Measurements from ENCODE around the gene ATP2A3. TPM values are rescaled to one million over a fixed set of nuclear protein-coding genes. Genes with fewer than 3 reads are reported as not detected.

Gene ATP2A3
- total and polyA plus RNA-seq, 7 donors: 3.6 to 158 (median 12.7) TPM

- TF ChIP-seq POLR2AphosphoS5 (IDR thresholded peaks at IDR 0.05) (no peak), EP300 (IDR thresholded peaks at IDR 0.05) (no peak), POLR2A (IDR thresholded peaks at IDR 0.05) (no peak), CTCF (IDR thresholded peaks at IDR 0.05) (no peak)
- no peak for DNase-seq
- no peak overlapping the region for H3K4me3 ChIP-seq
- no peaks in the 10 kb centered on the region for H3K4me1 ChIP-seq
- 32 to 59% methylated on average over 14 of the region's 14 CpGs for WGBS, 2 donors
- no peaks in the 10 kb centered on the region for H3K9me3 ChIP-seq
- H3K27me3 ChIP-seq: peaks cover 0 to 7% (median 0%) of the 10 kb centered on the region in 3 donors
- intact Hi-C loops (cut with DNase I): no loop called here
- no peaks in the 10 kb centered on the region for H3K36me3 ChIP-seq
- H3K27ac ChIP-seq: no peak overlapping the region
Observed at GRCh38 chr17:3985846-3986245, 21.6 kb upstream of the ATP2A3 start.

GRCh38 chr17:3983606-3984484, 19.6 kb upstream of the ATP2A3 start:
- peaks cover 0 to 7% (median 0%) of the 10 kb centered on the region in 3 donors for H3K27me3 ChIP-seq
- H3K36me3 ChIP-seq: no peaks in the 10 kb centered on the region
- no peaks in the 10 kb centered on the region for H3K4me1 ChIP-seq
- no peaks in the 10 kb centered on the region for H3K9me3 ChIP-seq
- intact Hi-C loops (cut with DNase I): no loop called here
- DNase-seq: no peak
- 80 to 85% methylated on average over 18 of the region's 18 CpGs for WGBS, 2 donors
- no peak overlapping the region for H3K4me3 ChIP-seq
- no peak overlapping the region for H3K27ac ChIP-seq
- no peak for TF ChIP-seq POLR2A (IDR thresholded peaks at IDR 0.05)
- no peak for TF ChIP-seq CTCF (IDR thresholded peaks at IDR 0.05)
- no peak for TF ChIP-seq POLR2AphosphoS5 (IDR thresholded peaks at IDR 0.05)
- no peak for TF ChIP-seq EP300 (IDR thresholded peaks at IDR 0.05)

GRCh38 chr17:3982541-3983017, 18.3 kb upstream of the ATP2A3 start:
- 90 to 93% methylated on average over 8 of the region's 8 CpGs for WGBS, 2 donors
- H3K27ac ChIP-seq: no peak overlapping the region
- H3K4me3 ChIP-seq: no peak overlapping the region
- no peaks in the 10 kb centered on the region for H3K9me3 ChIP-seq
- no peak for DNase-seq
- intact Hi-C loops (cut with DNase I): no loop called here
- H3K27me3 ChIP-seq: peaks cover 0 to 7% (median 0%) of the 10 kb centered on the region in 3 donors
- TF ChIP-seq POLR2A (IDR thresholded peaks at IDR 0.05): no peak
- H3K36me3 ChIP-seq: no peaks in the 10 kb centered on the region
- H3K4me1 ChIP-seq: no peaks in the 10 kb centered on the region

GRCh38 chr17:3982113-3982512, 17.9 kb upstream of the ATP2A3 start:
- no peaks in the 10 kb centered on the region for H3K36me3 ChIP-seq
- no peak for TF ChIP-seq POLR2A (IDR thresholded peaks at IDR 0.05)
- no peak for TF ChIP-seq CTCF (IDR thresholded peaks at IDR 0.05)
- TF ChIP-seq EP300 (IDR thresholded peaks at IDR 0.05): no peak
- TF ChIP-seq POLR2AphosphoS5 (IDR thresholded peaks at IDR 0.05): no peak

GRCh38 chr17:3981455-3981854, 17.2 kb upstream of the ATP2A3 start:
- no peaks in the 10 kb centered on the region for H3K9me3 ChIP-seq
- no peak for DNase-seq
- H3K4me1 ChIP-seq: peaks cover 0 to 9% (median 4%) of the 10 kb centered on the region in 4 donors
- TF ChIP-seq CTCF (IDR thresholded peaks at IDR 0.05) (no peak), POLR2AphosphoS5 (IDR thresholded peaks at IDR 0.05) (no peak), POLR2A (IDR thresholded peaks at IDR 0.05) (no peak), EP300 (IDR thresholded peaks at IDR 0.05) (no peak)
- peaks cover 0 to 5% (median 0%) of the 10 kb centered on the region in 3 donors for H3K27me3 ChIP-seq
- H3K27ac ChIP-seq: no peak overlapping the region
- H3K4me3 ChIP-seq: no peak overlapping the region
- no peaks in the 10 kb centered on the region for H3K36me3 ChIP-seq
- WGBS, 2 donors: 94 to 96% methylated on average over 23 of the region's 23 CpGs
- intact Hi-C loops (cut with DNase I): no loop called here

More at GRCh38 chr17:3982113-3982512, 17.9 kb upstream of the ATP2A3 start:
- Histone ChIP-seq H3K4me3 (no peak overlapping the region), H3K9me3 (no peaks in the 10 kb centered on the region), H3K27ac (no peak overlapping the region), H3K27me3 (peaks cover 0 to 7% (median 0%) of the 10 kb centered on the region in 3 donors), H3K4me1 (peaks cover 0 to 2% (median 0%) of the 10 kb centered on the region in 4 donors)
- 92 to 93% methylated on average over 21 of the region's 21 CpGs for WGBS, 2 donors
- DNase-seq: no peak
- intact Hi-C loops (cut with DNase I): no loop called here
